GM19372 (cell line): ENCODE measurements around the gene ACTL8.
"Not testable (repeated sequence)": the region's sequence is repeated elsewhere in the genome, so short reads cannot be mapped to it uniquely, and the experiment has no call there.

Experiments
- ATAC-seq: cut with Tn5 transposase; IDR thresholded peaks from one replicate; pipeline ENCODE4 v1.9.1; 2021; ENCODE audit warnings: mild to moderate bottlenecking, low read depth, moderate library complexity; ENCODE audit not compliant: unreplicated experiment

Gene ACTL8

GRCh38 chr1:17734609-17735008 lies 20.5 kb upstream of the ACTL8 start:
- no peak for ATAC-seq

- ATAC-seq: no peak
These were observed 19.8 kb upstream of the ACTL8 start for GRCh38 chr1:17735348-17735747.

- no peak for ATAC-seq
These were observed 19.3 kb upstream of the ACTL8 start for GRCh38 chr1:17735793-17736192.

- no peak for ATAC-seq
These were observed 18.5 kb upstream of the ACTL8 start for GRCh38 chr1:17736625-17737024.

GRCh38 chr1:17739050-17739449 lies 16.1 kb upstream of the ACTL8 start:
- ATAC-seq: no peak

GRCh38 chr1:17741052-17741451 lies 14.1 kb upstream of the ACTL8 start:
- no peak for ATAC-seq

GRCh38 chr1:17742583-17742982 lies 12.6 kb upstream of the ACTL8 start:
- ATAC-seq: no peak

GRCh38 chr1:17743008-17743647 lies 12.0 kb upstream of the ACTL8 start:
- no peak for ATAC-seq

GRCh38 chr1:17743925-17744324 lies 11.2 kb upstream of the ACTL8 start:
- ATAC-seq: no peak

GRCh38 chr1:17744666-17745478 lies 10.3 kb upstream of the ACTL8 start:
- ATAC-seq: no peak

GRCh38 chr1:17745479-17745955 lies 9.6 kb upstream of the ACTL8 start:
- ATAC-seq: no peak

- not testable (repeated sequence) for ATAC-seq
These were observed 8.9 kb upstream of the ACTL8 start for GRCh38 chr1:17746281-17746680.

- no peak for ATAC-seq
These were observed 8.2 kb upstream of the ACTL8 start for GRCh38 chr1:17746920-17747319.

GRCh38 chr1:17750333-17750732 lies 4.8 kb upstream of the ACTL8 start:
- ATAC-seq: no peak

- ATAC-seq: no peak
These were observed 2.8 kb upstream of the ACTL8 start for GRCh38 chr1:17752356-17752755.

GRCh38 chr1:17757426-17757825 lies 2.3 kb downstream of the ACTL8 start:
- no peak for ATAC-seq

- no peak for ATAC-seq
These were observed 4.0 kb downstream of the ACTL8 start for GRCh38 chr1:17759114-17759513.

GRCh38 chr1:17762313-17762712 lies 7.2 kb downstream of the ACTL8 start:
- no peak for ATAC-seq

- ATAC-seq: no peak
These were observed 8.3 kb downstream of the ACTL8 start for GRCh38 chr1:17763417-17763816.

- ATAC-seq: no peak
These were observed 8.9 kb downstream of the ACTL8 start for GRCh38 chr1:17763995-17764394.

- no peak for ATAC-seq
These were observed 9.5 kb downstream of the ACTL8 start for GRCh38 chr1:17764591-17764990.
